ENCODE results near the gene LURAP1L. TPM values are rescaled to one million over a fixed set of nuclear protein-coding genes. Genes with fewer than 3 reads are reported as not detected.

The LURAP1L gene, protein sequence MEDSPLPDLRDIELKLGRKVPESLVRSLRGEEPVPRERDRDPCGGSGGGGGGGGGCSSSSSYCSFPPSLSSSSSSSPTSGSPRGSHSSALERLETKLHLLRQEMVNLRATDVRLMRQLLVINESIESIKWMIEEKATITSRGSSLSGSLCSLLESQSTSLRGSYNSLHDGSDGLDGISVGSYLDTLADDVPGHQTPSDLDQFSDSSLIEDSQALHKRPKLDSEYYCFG
- not detected for total RNA-seq
- polyA plus RNA-seq = not detected

DNA sequence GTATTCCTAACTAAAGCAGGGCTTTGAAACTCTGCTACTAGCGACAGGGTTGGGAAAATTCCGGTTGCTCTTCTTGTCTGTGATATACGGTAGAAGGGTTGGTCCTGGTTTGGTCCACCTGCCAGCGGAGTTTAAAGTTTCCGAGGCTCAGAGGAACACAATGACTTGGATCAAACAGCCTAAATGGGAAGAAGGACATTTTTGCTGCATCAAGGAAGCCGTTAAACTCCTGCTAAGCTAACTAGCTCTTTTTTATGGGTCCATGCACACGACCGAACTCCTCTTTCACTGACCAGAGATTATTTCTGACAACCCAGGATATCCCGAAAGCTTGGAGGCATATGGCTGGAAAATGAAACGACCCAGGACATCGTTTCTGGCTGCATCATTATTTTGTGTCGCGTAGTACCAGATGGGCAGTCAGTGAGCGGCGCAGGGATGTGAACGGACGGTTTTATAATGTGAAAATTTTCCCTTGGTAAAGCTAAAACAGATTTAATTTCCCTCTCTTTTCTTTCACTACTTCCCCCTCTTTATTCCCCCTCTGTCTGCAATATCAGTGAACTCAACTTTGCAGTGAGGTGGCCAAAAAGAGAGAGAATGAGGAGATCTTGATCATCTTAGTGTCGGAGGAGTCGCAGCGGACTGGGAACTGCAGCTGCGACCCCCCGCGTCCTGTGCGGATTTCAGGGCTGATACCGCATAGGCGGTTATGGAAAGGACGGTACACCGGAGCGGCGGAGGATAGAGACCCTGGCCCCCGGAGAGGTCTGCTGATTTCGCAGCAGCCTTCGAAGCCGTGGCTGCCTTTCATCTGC is at the start of gene LURAP1L:
Gene LURAP1L, plus strand, starts transcription at position 160 of the 818 bp plus-strand sequence. CDS start 696 bp downstream, outside the sequence.
- H3K27me3 Mint-ChIP-seq = peaks cover 15% of the 10 kb centered on the region
- no peak for DNase-seq
- peaks cover 0 to 2% of the 10 kb centered on the region in 2 experiments for H3K9me3 ChIP-seq (ENCODE audit: control insufficient read depth in 2 of 2, low read length in 2 of 2)
- ATAC-seq (ENCODE audit: low read depth in 2 of 2) = no peak
- H3K4me3 ChIP-seq (ENCODE audit: low read depth, low read length) = no peak within 1 kb of the TSS
- H3K27ac Mint-ChIP-seq = no peak within 1 kb of the TSS
- H3K27me3 ChIP-seq (ENCODE audit: control insufficient read depth, insufficient read depth, low read length) = peaks cover 2% of the 10 kb centered on the region
- H3K9me3 Mint-ChIP-seq = peaks cover 0 to 13% (median 5%) of the 10 kb centered on the region in 7 donors
- H3K36me3 Mint-ChIP-seq = no peaks in the 10 kb centered on the region
- no peak within 1 kb of the TSS for H3K4me3 Mint-ChIP-seq
- H3K36me3 ChIP-seq (ENCODE audit: control insufficient read depth, insufficient read depth, low read length) = no peaks in the 10 kb centered on the region
- H3K4me1 ChIP-seq (ENCODE audit: control insufficient read depth, insufficient read depth, low read length, poor library complexity, severe bottlenecking) = no peaks in the 10 kb centered on the region
- no peak within 1 kb of the TSS for H3K27ac ChIP-seq (ENCODE audit: insufficient read depth, low read length, poor library complexity, severe bottlenecking)
- H3K4me1 Mint-ChIP-seq = peaks cover 0 to 2% (median 0%) of the 10 kb centered on the region in 4 donors

DNA sequence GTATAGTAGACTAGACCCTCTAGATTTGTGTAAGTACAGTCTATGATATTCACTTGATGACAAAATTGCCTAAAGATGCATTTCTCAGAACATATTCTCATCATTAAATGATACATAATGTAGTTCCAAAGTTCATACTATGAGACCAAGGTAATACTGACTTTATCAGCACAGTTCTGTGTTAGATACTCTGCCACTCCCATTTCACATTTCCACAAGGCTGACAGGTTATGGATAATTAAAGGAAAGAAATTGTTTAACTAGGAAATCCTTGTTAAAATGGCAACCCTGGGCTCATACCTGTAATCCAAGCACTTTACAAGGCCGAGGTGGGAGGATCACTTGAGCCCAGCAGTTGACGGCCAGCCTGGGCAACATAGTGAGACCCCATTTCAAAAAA is 48.0 kb upstream of the LURAP1L start:
- H3K9me3 Mint-ChIP-seq = peaks cover 1 to 32% (median 8%) of the 10 kb centered on the region in 7 donors
- H3K27ac ChIP-seq (ENCODE audit: insufficient read depth, low read length, poor library complexity, severe bottlenecking) = no peak overlapping the region
- no peaks in the 10 kb centered on the region for H3K36me3 ChIP-seq (ENCODE audit: control insufficient read depth, insufficient read depth, low read length)
- ATAC-seq (ENCODE audit: low read depth in 2 of 2) (no peak), DNase-seq (no peak)
- no peaks in the 10 kb centered on the region for H3K4me1 ChIP-seq (ENCODE audit: control insufficient read depth, insufficient read depth, low read length, poor library complexity, severe bottlenecking)
- no peaks in the 10 kb centered on the region for H3K36me3 Mint-ChIP-seq
- no peaks in the 10 kb centered on the region for H3K27me3 Mint-ChIP-seq
- no peak overlapping the region for H3K4me3 ChIP-seq (ENCODE audit: low read depth, low read length)
- no peaks in the 10 kb centered on the region for H3K4me1 Mint-ChIP-seq
- no peak overlapping the region for H3K4me3 Mint-ChIP-seq
- no peak overlapping the region for H3K27ac Mint-ChIP-seq
- peaks cover 0 to 2% of the 10 kb centered on the region in 2 experiments for H3K9me3 ChIP-seq (ENCODE audit: control insufficient read depth in 2 of 2, low read length in 2 of 2)
- H3K27me3 ChIP-seq (ENCODE audit: control insufficient read depth, insufficient read depth, low read length) = no peaks in the 10 kb centered on the region

DNA sequence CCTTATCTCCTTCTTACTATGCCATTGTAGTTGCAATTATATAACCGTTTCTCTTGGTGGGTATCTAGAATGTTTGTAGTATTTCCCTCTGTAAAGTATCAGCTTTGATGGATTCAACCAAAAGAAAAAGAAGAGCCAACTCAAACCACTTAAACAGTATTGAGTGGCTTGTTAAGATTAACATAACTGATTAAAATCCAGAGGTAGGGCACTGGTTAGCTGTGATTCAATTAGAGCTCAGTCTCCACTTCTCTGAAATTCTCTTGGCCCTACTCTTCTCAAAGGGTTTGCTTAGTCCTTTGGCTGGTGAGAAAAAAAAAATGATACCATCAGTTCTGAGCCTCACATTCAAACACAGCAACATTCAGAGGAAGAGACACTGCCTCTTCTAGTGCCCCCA is 44.6 kb upstream of the LURAP1L start:
- H3K4me1 ChIP-seq (ENCODE audit: control insufficient read depth, insufficient read depth, low read length, poor library complexity, severe bottlenecking) = no peaks in the 10 kb centered on the region
- DNase-seq = no peak
- peaks cover 1 to 34% (median 8%) of the 10 kb centered on the region in 7 donors for H3K9me3 Mint-ChIP-seq

DNA sequence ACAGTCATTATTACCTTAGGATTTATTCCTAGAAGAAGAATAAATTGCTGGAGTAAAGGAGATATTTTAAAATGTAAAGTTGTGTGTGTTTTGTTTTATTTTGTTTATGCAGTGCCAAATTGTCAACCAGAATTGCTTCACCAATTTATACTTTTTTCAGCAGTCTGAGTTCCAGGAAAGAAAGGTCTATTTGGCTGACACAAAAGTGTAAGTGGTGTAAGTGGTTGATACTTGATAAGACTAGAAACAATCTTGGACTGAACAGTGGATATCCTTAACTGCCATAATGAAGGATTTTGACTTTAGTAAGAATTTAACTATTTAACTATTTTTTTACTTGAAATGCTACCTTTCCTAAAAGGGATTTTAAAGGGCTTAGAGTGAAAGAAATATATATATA is 43.9 kb upstream of the LURAP1L start:
- DNase-seq (no peak), ATAC-seq (ENCODE audit: low read depth in 2 of 2) (no peak)
- peaks cover 1 to 40% (median 8%) of the 10 kb centered on the region in 7 donors for H3K9me3 Mint-ChIP-seq
- no peaks in the 10 kb centered on the region for H3K36me3 ChIP-seq (ENCODE audit: control insufficient read depth, insufficient read depth, low read length)
- no peak overlapping the region for H3K27ac Mint-ChIP-seq
- H3K27me3 Mint-ChIP-seq = no peaks in the 10 kb centered on the region
- H3K4me3 ChIP-seq (ENCODE audit: low read depth, low read length) = no peak overlapping the region
- H3K27me3 ChIP-seq (ENCODE audit: control insufficient read depth, insufficient read depth, low read length) = no peaks in the 10 kb centered on the region
- H3K4me3 Mint-ChIP-seq = no peak overlapping the region
- H3K4me1 ChIP-seq (ENCODE audit: control insufficient read depth, insufficient read depth, low read length, poor library complexity, severe bottlenecking) = no peaks in the 10 kb centered on the region
- H3K27ac ChIP-seq (ENCODE audit: insufficient read depth, low read length, poor library complexity, severe bottlenecking) = no peak overlapping the region
- H3K36me3 Mint-ChIP-seq = no peaks in the 10 kb centered on the region
- H3K9me3 ChIP-seq (ENCODE audit: control insufficient read depth in 2 of 2, low read length in 2 of 2) = peaks cover 2 to 5% of the 10 kb centered on the region in 2 experiments
- H3K4me1 Mint-ChIP-seq = no peaks in the 10 kb centered on the region

More for the DNA sequence above, 44.6 kb upstream of the LURAP1L start:
- H3K9me3 ChIP-seq (ENCODE audit: control insufficient read depth in 2 of 2, low read length in 2 of 2) = peaks cover 2 to 3% of the 10 kb centered on the region in 2 experiments
- no peaks in the 10 kb centered on the region for H3K4me1 Mint-ChIP-seq
- no peaks in the 10 kb centered on the region for H3K36me3 ChIP-seq (ENCODE audit: control insufficient read depth, insufficient read depth, low read length)
- H3K4me3 Mint-ChIP-seq = no peak overlapping the region
- no peak overlapping the region for H3K27ac ChIP-seq (ENCODE audit: insufficient read depth, low read length, poor library complexity, severe bottlenecking)
- no peak overlapping the region for H3K4me3 ChIP-seq (ENCODE audit: low read depth, low read length)
- no peak for ATAC-seq (ENCODE audit: low read depth in 2 of 2)
- H3K27me3 ChIP-seq (ENCODE audit: control insufficient read depth, insufficient read depth, low read length) = no peaks in the 10 kb centered on the region
- H3K36me3 Mint-ChIP-seq = no peaks in the 10 kb centered on the region
- no peak overlapping the region for H3K27ac Mint-ChIP-seq
- no peaks in the 10 kb centered on the region for H3K27me3 Mint-ChIP-seq

DNA sequence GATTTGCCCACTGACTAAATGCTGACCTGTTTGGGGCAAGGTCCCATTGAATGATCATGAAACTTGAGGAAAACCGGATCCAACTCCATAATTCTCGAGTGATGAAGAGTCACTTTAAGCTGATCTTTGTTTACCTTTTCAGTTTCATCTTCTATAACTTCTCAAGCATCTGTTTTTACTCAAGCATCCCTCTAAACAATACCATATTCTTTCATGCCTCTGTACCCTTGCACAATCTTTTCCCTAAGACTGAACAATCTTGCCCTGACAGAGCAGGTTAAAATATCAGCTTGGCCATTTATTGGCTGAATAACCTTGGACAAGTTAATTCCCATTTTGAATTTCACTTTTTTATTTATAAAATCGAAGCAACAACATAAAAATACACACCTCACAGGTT is 41.8 kb upstream of the LURAP1L start:
- no peaks in the 10 kb centered on the region for H3K36me3 ChIP-seq (ENCODE audit: control insufficient read depth, insufficient read depth, low read length)
- DNase-seq (no peak), ATAC-seq (ENCODE audit: low read depth in 2 of 2) (no peak)
- no peaks in the 10 kb centered on the region for H3K27me3 Mint-ChIP-seq
- no peaks in the 10 kb centered on the region for H3K4me1 ChIP-seq (ENCODE audit: control insufficient read depth, insufficient read depth, low read length, poor library complexity, severe bottlenecking)
- H3K9me3 ChIP-seq (ENCODE audit: control insufficient read depth in 2 of 2, low read length in 2 of 2) = peaks cover 0 to 5% of the 10 kb centered on the region in 2 experiments
- no peak overlapping the region for H3K4me3 Mint-ChIP-seq
- no peaks in the 10 kb centered on the region for H3K4me1 Mint-ChIP-seq
- H3K27me3 ChIP-seq (ENCODE audit: control insufficient read depth, insufficient read depth, low read length) = no peaks in the 10 kb centered on the region
- H3K27ac ChIP-seq (ENCODE audit: insufficient read depth, low read length, poor library complexity, severe bottlenecking) = no peak overlapping the region
- no peak overlapping the region for H3K27ac Mint-ChIP-seq
- no peak overlapping the region for H3K4me3 ChIP-seq (ENCODE audit: low read depth, low read length)
- H3K9me3 Mint-ChIP-seq = peaks cover 1 to 30% (median 9%) of the 10 kb centered on the region in 7 donors
- H3K36me3 Mint-ChIP-seq = no peaks in the 10 kb centered on the region

DNA sequence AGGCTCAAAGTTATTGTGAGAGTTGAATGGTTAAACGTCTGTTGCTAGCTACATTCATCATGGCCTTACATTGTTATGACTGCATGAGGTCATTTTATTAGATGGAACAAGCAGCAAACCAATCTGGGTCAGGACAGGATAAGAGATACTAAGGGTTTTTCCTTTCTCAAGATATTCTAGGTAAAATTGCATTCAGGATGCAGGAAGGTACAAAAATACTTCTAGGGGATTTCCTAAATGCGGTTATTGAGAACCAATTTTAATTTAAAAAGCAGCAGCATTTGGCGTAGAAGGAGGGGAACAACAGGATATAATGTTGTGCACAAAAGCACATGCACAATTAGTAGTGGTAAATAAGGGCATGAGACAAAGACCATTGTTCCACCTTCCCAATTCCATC is 39.2 kb upstream of the LURAP1L start:
- H3K27me3 Mint-ChIP-seq = no peaks in the 10 kb centered on the region
- H3K27ac ChIP-seq (ENCODE audit: insufficient read depth, low read length, poor library complexity, severe bottlenecking) = no peak overlapping the region
- ATAC-seq (ENCODE audit: low read depth in 2 of 2) (no peak), DNase-seq (no peak)
- H3K36me3 Mint-ChIP-seq = no peaks in the 10 kb centered on the region
- H3K27me3 ChIP-seq (ENCODE audit: control insufficient read depth, insufficient read depth, low read length) = no peaks in the 10 kb centered on the region
- no peak overlapping the region for H3K4me3 ChIP-seq (ENCODE audit: low read depth, low read length)
- no peaks in the 10 kb centered on the region for H3K36me3 ChIP-seq (ENCODE audit: control insufficient read depth, insufficient read depth, low read length)
- no peaks in the 10 kb centered on the region for H3K4me1 ChIP-seq (ENCODE audit: control insufficient read depth, insufficient read depth, low read length, poor library complexity, severe bottlenecking)
- no peak overlapping the region for H3K4me3 Mint-ChIP-seq
- no peak overlapping the region for H3K27ac Mint-ChIP-seq
- peaks cover 0 to 5% of the 10 kb centered on the region in 2 experiments for H3K9me3 ChIP-seq (ENCODE audit: control insufficient read depth in 2 of 2, low read length in 2 of 2)
- peaks cover 1 to 21% (median 5%) of the 10 kb centered on the region in 7 donors for H3K9me3 Mint-ChIP-seq
- H3K4me1 Mint-ChIP-seq = no peaks in the 10 kb centered on the region

DNA sequence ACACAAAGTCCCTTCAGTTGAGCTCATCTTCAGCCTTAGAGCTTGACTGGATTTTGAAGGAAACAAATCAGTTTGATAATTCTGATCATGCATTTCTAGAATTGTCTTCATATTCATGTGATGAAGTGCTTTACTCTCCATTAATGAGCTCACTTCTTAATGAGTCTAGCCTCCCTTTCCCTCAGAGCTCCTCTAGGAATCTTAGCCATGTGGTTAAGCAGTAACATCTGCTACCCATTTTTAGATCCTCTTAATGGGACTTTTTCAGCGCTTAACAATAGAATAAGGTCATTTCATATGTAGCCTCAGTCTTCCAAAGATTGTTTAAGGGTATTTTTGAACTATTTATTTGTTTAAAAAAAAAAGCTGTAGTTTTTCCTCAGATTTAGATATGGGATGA is 36.9 kb upstream of the LURAP1L start:
- no peaks in the 10 kb centered on the region for H3K4me1 Mint-ChIP-seq
- H3K36me3 ChIP-seq (ENCODE audit: control insufficient read depth, insufficient read depth, low read length) = no peaks in the 10 kb centered on the region
- ATAC-seq (ENCODE audit: low read depth in 2 of 2) (no peak), DNase-seq (no peak)
- peaks cover 0 to 8% of the 10 kb centered on the region in 2 experiments for H3K9me3 ChIP-seq (ENCODE audit: control insufficient read depth in 2 of 2, low read length in 2 of 2)
- H3K27me3 Mint-ChIP-seq = no peaks in the 10 kb centered on the region
- no peak overlapping the region for H3K4me3 ChIP-seq (ENCODE audit: low read depth, low read length)
- H3K9me3 Mint-ChIP-seq = peaks cover 1 to 24% (median 8%) of the 10 kb centered on the region in 7 donors
- H3K27ac ChIP-seq (ENCODE audit: insufficient read depth, low read length, poor library complexity, severe bottlenecking) = no peak overlapping the region
- H3K27me3 ChIP-seq (ENCODE audit: control insufficient read depth, insufficient read depth, low read length) = no peaks in the 10 kb centered on the region
- no peaks in the 10 kb centered on the region for H3K4me1 ChIP-seq (ENCODE audit: control insufficient read depth, insufficient read depth, low read length, poor library complexity, severe bottlenecking)
- H3K36me3 Mint-ChIP-seq = no peaks in the 10 kb centered on the region
- H3K4me3 Mint-ChIP-seq = no peak overlapping the region
- H3K27ac Mint-ChIP-seq = no peak overlapping the region

Data from CD4-positive, CD25-positive, alpha-beta regulatory T cell (primary cell).